ENCODE results near the gene USP3.
A peak's percentile ranks its signal among the peaks of the same experiment; 100 is the strongest.

USP3 gene

DNA sequence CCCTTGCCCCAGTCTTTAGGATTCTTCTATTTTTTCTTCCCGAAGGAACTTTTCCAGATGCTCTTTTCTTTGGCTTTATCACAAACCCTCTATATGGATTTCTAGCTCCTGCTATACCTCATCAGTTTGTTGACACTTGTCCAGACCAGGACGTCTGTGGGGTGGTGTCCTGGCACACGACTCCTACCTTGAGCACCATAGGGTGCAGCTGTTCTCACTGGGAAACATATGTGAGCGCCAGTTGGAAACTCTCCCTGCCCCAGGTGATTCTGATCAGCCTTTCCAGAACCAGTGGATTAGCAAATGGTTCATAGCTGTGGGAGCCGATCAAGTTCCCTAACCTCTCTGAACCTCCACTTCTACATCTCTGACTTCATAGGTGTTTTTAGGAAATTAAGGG lies 40.6 kb upstream of the USP3 start:
- no peaks in the 10 kb centered on the region for H3K9me2 ChIP-seq (replicated peaks; ENCODE audit: insufficient read depth, low read length)
- no peaks in the 10 kb centered on the region for H3K79me2 ChIP-seq (ENCODE audit: low read length)
- no peaks in the 10 kb centered on the region for H4K20me1 ChIP-seq (ENCODE audit: insufficient read depth, low read length)
- no peaks in the 10 kb centered on the region for H3K36me3 ChIP-seq (replicated peaks; ENCODE audit: insufficient read depth, low read length)
- no peaks in the 10 kb centered on the region for H3K27me3 ChIP-seq (replicated peaks; ENCODE audit: insufficient read depth, low read length)
- peaks cover 28% of the 10 kb centered on the region for H3K4me1 ChIP-seq (ENCODE audit: low read length)
- H3K4me2 ChIP-seq (ENCODE audit: low read depth, low read length): no peak overlapping the region
- H3K9me3 ChIP-seq (replicated peaks; ENCODE audit: insufficient read depth, low read length): no peaks in the 10 kb centered on the region
- 0 out of 2 replicates have a peak, but pooled peaks cover 3% of the 10 kb centered on the region for H3F3A ChIP-seq (ENCODE audit: insufficient read depth, low read length)
- no peak overlapping the region for H3K4me3 ChIP-seq (ENCODE audit: low read length)
- H2AFZ ChIP-seq (ENCODE audit: low read length): no peak overlapping the region
- no peak for TF ChIP-seq EZH2phosphoT487 (IDR thresholded peaks at IDR 0.05; ENCODE audit: low read length)
- TF ChIP-seq, protein P1, sequence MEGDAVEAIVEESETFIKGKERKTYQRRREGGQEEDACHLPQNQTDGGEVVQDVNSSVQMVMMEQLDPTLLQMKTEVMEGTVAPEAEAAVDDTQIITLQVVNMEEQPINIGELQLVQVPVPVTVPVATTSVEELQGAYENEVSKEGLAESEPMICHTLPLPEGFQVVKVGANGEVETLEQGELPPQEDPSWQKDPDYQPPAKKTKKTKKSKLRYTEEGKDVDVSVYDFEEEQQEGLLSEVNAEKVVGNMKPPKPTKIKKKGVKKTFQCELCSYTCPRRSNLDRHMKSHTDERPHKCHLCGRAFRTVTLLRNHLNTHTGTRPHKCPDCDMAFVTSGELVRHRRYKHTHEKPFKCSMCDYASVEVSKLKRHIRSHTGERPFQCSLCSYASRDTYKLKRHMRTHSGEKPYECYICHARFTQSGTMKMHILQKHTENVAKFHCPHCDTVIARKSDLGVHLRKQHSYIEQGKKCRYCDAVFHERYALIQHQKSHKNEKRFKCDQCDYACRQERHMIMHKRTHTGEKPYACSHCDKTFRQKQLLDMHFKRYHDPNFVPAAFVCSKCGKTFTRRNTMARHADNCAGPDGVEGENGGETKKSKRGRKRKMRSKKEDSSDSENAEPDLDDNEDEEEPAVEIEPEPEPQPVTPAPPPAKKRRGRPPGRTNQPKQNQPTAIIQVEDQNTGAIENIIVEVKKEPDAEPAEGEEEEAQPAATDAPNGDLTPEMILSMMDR (IDR thresholded peaks at IDR 0.05; ENCODE audit: low read length): no peak
- no peak for TF ChIP-seq EZH2 (optimal IDR thresholded peaks at IDR 0.05; ENCODE audit: low read depth, low read length)
- H3K27ac ChIP-seq (ENCODE audit: low read length): no peak overlapping the region
- DNase-seq: no peak
- H3K9ac ChIP-seq (ENCODE audit: low read length): no peak overlapping the region

- no peaks in the 10 kb centered on the region for H4K20me1 ChIP-seq (ENCODE audit: insufficient read depth, low read length)
- H3K79me2 ChIP-seq (ENCODE audit: low read length): no peaks in the 10 kb centered on the region
- H3F3A ChIP-seq (ENCODE audit: insufficient read depth, low read length): 0 out of 2 replicates have a peak, but pooled peaks cover 3% of the 10 kb centered on the region
- no peak overlapping the region for H3K4me2 ChIP-seq (ENCODE audit: low read depth, low read length)
- H3K27ac ChIP-seq (ENCODE audit: low read length): no peak overlapping the region
- H3K4me1 ChIP-seq (ENCODE audit: low read length): peaks cover 28% of the 10 kb centered on the region
- TF ChIP-seq, protein P1 (IDR thresholded peaks at IDR 0.05; ENCODE audit: low read length): no peak
- no peak for TF ChIP-seq EZH2 (optimal IDR thresholded peaks at IDR 0.05; ENCODE audit: low read depth, low read length)
- no peak for TF ChIP-seq EZH2phosphoT487 (IDR thresholded peaks at IDR 0.05; ENCODE audit: low read length)
- H3K9ac ChIP-seq (ENCODE audit: low read length): no peak overlapping the region
- no peak overlapping the region for H2AFZ ChIP-seq (ENCODE audit: low read length)
- no peaks in the 10 kb centered on the region for H3K27me3 ChIP-seq (replicated peaks; ENCODE audit: insufficient read depth, low read length)
- H3K4me3 ChIP-seq (ENCODE audit: low read length): no peak overlapping the region
- no peak for DNase-seq
- no peaks in the 10 kb centered on the region for H3K36me3 ChIP-seq (replicated peaks; ENCODE audit: insufficient read depth, low read length)
- no peaks in the 10 kb centered on the region for H3K9me2 ChIP-seq (replicated peaks; ENCODE audit: insufficient read depth, low read length)
- no peaks in the 10 kb centered on the region for H3K9me3 ChIP-seq (replicated peaks; ENCODE audit: insufficient read depth, low read length)
These were observed 39.3 kb upstream of the USP3 start for GRCh38 chr15:63465104-63465503.

DNA sequence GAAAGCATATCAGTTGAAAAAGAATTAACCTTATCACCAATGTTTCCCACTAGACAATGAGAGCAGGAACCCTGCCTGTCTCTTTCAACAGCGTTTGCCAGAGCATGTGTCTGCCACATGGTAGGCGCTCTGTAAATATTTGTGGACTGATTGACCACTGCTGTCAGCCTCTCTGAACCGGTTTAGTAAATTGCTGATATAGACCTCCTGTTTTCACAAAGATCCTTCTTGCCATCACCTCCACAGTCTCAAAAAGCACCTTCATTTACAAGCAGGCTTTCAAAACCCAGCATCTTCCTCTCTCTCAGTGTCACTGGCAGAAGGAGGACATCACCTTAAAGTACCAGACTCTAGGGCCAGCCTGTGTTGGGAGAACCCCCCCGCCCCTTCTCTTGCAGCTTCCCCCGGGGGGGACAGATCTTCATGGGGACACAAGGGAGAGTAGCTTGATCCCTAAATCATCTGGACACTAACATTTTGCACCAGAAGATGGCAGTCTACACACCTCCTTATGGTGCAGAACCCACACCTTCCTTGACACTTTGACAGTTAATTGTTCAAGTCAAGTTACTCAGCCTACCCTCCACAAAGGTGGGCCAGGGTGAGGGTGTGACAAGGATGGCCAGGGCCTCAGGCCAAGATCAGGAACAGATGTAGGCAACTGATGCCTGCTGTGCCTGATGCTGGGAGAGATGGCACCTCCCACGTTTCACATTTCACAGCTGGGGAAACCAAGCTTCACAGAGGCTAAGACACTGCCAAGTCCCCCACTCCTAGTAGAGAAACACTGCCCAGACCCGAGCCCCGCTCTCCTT lies 37.8 kb upstream of the USP3 start:
- Histone ChIP-seq H2AFZ (ENCODE audit: low read length) (peak overlapping the region; percentile 42), H4K20me1 (ENCODE audit: insufficient read depth, low read length) (no peaks in the 10 kb centered on the region), H3K4me1 (ENCODE audit: low read length) (peaks cover 28% of the 10 kb centered on the region), H3K79me2 (ENCODE audit: low read length) (no peaks in the 10 kb centered on the region), H3K9me3 (replicated peaks; ENCODE audit: insufficient read depth, low read length) (no peaks in the 10 kb centered on the region), H3K27me3 (replicated peaks; ENCODE audit: insufficient read depth, low read length) (no peaks in the 10 kb centered on the region), H3K36me3 (replicated peaks; ENCODE audit: insufficient read depth, low read length) (no peaks in the 10 kb centered on the region), H3K9me2 (replicated peaks; ENCODE audit: insufficient read depth, low read length) (no peaks in the 10 kb centered on the region), H3F3A (ENCODE audit: insufficient read depth, low read length) (0 out of 2 replicates have a peak, but pooled peaks cover 3% of the 10 kb centered on the region), H3K4me2 (ENCODE audit: low read depth, low read length) (peak overlapping the region; percentile 22; the same call in 1 of the 2 replicates), H3K4me3 (ENCODE audit: low read length) (no peak overlapping the region), H3K9ac (ENCODE audit: low read length) (no peak overlapping the region), H3K27ac (ENCODE audit: low read length) (no peak overlapping the region)
- TF ChIP-seq EZH2 (optimal IDR thresholded peaks at IDR 0.05; ENCODE audit: low read depth, low read length): no peak
- TF ChIP-seq, protein P1 (IDR thresholded peaks at IDR 0.05; ENCODE audit: low read length): peak; percentile 75
- DNase-seq: peak; percentile 81

Measured in MM.1S (cell line).